HG03378 (cell line): ENCODE results near the gene NPM3.

ENCODE experiments used
- ATAC-seq: cut with Tn5 transposase; IDR thresholded peaks from one replicate; pipeline ENCODE4 v1.9.1; 2021; ENCODE audit warnings: mild to moderate bottlenecking, moderate library complexity; ENCODE audit not compliant: unreplicated experiment

Gene NPM3

DNA sequence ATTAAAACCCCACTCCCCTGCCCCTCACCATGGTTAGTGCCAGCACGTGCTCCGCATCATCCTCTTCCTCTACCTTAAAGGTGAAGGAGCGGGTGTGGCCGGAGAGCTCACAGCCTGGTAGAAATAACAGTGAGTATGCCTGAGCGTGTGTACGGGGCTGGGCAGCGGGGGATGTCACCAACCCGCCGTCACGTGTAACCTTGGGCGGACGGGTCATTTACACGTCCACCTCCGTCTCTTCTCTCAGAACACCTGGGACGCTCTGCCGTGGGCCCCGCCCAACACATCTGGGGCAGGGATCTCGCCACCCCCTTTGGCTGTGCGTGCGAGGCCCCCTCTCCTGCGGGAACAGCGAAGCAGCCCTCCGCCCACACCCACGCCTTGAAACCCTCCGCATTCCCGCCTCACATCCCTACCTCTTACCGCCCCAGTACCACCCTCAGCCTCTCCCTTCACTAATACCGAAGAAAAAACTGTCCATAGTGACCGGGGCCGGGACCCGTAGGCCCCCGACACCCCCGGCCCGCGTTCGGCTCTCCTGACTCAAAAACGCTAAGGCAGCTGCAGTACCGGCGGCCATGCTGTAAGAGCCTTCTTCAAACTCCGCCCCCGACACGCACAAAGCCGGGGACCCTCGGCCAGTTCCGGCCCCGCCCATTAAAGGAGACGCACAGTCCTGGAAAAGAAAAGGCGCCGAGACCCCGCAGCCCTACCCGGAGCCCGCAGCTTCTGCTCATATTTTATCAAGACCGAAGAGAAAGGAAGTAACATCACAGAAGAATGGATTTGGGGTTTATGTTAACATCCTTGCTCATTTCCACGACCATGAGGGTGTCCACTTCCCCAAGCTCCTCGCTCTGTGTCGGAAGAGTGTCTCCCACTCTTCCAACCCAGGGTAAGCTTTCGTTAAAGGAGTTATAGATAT lies at the start of gene NPM3:
Gene NPM3 (minus strand): TSS at position 636 of the 925 bp plus-strand sequence. CDS start 56 bp downstream, at position 580.
- ATAC-seq = no peak

GRCh38 chr10:101832325-101832771 lies 49.1 kb upstream of the NPM3 start:
- no peak for ATAC-seq

DNA sequence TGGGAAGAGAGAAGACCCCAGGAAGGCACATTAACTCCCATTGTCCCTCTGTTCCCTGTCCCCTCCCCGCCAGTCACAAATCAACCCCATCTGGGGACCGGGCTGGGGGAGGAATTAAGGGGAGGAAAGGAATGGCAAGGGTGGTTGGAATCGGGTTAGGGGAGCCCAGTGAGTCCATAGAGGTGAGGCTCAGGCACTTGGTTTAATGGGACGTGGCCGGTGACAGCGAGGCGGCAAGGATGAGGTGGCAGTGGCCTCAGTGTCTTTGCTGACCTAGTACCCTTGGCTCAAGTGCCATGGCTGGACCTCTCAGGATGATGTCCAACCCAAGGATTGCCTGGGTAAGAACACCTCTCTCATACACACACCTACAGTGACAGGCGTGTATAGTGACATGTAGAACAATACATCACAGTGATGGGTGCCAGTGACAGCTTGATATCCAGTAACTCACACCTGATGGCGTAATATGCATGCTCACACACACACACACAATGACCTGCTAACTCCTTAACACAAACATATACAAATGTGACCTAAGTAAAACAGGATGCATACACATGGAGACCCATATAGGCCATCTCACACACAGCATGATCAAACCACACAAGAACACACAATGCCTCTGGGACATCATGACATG lies 48.0 kb upstream of the NPM3 start:
- ATAC-seq = no peak

DNA sequence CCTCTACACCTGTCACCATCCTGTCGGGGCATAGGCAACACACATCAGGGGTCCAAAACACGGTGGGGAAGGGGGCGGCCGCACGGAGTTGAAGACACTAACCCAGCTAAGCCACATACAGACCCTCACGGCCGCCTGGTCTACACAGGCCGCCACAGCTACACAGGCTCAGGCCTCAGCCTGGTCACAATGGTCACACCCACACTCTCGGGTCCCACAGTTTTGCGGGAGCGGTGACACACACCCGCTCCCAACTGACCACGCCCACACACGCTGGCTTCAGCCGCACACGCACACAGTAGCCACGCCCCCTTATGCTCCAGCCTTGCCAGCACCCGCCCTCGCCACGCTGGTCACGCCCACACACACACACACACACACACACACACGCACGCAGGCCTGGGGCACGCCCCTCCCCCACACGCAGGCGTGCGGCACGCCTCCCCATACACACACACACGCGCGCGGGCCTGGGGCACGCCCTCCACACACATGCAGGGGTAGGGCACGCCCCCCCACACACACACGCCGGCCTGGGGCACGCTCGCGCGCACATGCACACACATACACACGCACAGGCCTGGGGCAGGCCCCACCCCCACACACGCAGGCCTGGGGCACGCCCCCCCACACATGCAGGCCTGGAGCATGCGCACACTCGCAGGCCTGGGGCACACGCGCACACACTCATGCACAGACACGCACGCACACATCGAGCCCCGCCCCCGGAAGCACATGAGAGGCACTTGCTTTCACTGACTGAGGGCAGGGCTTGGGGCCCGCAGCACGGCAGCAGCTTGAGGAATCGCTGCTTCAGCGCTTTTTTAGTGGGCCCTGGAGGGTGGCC lies 47.3 kb upstream of the NPM3 start:
- ATAC-seq = peak; percentile 48

GRCh38 chr10:101829561-101830315 lies 46.5 kb upstream of the NPM3 start:
- ATAC-seq = peak; percentile 4

- ATAC-seq = no peak
Measured at GRCh38 chr10:101828766-101829551, 45.7 kb upstream of the NPM3 start.

- no peak for ATAC-seq
Measured at GRCh38 chr10:101827919-101828600, 44.8 kb upstream of the NPM3 start.

- ATAC-seq = no peak
Measured at GRCh38 chr10:101826852-101827434, 43.7 kb upstream of the NPM3 start.

DNA sequence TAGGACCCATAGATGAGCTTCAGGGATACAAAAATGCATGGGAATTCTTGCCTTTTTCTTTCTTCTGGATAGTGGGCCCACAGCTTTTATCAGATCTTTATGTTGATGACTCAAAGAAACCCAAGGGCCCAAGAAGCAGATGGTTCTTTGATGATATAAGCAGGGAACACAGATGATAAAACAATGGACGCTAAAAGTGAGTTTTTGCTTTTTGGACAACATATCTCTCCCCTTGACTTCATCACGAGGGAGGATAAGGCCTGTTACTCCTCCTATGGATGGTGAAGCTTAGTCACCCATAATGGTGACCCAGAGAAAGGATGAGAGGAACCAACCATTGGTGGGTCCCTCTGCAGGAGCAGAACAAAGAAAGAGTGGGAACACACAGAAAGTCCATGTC lies 41.5 kb upstream of the NPM3 start:
- ATAC-seq = no peak

DNA sequence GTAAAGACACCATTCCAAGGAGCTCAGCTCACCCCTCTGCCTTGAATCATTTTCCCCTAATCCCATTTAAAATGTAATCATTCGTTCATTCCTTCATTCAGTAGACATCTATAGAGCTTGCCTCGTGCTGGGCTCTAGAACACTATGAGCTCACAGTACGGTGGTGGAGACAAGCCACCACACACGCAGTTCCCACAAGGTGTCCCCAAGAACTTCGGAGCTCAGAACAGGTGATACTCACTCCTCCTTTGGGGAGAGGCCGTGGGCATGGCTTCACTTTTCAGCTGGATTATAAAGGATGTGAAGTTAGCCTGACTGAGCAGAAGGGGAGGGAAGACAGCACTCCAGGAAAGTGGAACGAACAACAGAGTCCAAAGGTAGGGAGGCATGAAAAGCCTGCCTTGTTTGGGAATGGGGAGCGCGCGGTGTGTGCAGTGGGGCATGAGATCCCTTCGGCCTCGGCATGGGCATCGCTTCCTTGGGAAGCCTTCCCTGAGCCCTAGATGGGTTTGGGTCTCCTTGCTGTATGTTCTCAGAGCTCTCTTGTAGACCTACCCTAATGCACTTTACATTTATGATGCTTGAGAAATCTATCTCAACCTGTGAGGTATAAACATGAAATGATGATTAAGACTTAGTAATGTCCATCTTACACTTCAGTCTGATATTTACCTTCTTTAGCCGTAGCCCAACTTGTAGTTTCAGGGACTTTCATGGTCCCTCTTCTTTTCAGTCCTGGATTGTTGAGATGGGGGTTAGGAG lies 35.8 kb upstream of the NPM3 start:
- ATAC-seq = peak; percentile 12

- ATAC-seq = peak; percentile 85
Measured at GRCh38 chr10:101818119-101818871, 35.0 kb upstream of the NPM3 start, which contains the start of gene OGA. OGA (minus strand) TSS chr10:101818444; CDS start chr10:101818022, 422 bp downstream.

DNA sequence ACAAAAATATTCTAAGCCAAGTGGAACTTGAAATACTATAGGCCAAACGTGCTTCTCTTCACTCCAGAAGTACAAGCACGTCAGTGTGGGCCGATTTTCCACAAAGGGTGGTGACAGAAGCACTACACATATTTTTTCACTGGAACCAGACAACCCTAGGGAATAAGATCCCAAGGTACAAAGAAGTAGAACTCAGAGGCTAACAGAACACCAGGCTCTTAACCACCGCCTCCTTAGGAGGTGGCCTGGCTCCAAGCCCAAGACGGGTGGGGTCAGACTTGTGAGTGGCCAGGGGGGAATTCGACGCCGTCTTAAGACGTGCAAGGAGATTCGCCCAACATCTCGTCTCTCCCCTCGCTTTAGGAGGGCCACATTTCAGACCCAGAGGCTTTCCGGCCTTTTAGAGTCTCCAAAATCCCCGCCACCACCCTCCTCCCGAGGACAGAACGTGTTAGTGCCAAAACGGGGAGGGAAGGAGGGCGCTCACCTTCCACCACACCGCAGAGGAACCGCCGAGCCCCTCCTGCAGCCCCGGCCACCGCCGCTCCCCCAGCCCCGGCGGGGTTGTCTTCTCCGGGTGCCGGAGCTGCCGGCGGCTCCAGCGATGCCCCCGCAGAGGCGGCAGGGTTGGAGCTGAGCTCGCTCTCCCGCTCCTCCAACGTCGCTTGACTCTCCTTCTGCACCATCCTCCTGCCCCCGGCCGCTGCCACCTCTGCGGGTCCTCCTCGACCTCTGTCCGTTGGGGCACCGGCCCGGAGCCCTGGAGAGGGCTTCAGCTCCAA lies 34.3 kb upstream of the NPM3 start:
- no peak for ATAC-seq

GRCh38 chr10:101816913-101817336 lies 33.7 kb upstream of the NPM3 start:
- ATAC-seq = no peak

GRCh38 chr10:101816376-101816775 lies 33.1 kb upstream of the NPM3 start:
- no peak for ATAC-seq

DNA sequence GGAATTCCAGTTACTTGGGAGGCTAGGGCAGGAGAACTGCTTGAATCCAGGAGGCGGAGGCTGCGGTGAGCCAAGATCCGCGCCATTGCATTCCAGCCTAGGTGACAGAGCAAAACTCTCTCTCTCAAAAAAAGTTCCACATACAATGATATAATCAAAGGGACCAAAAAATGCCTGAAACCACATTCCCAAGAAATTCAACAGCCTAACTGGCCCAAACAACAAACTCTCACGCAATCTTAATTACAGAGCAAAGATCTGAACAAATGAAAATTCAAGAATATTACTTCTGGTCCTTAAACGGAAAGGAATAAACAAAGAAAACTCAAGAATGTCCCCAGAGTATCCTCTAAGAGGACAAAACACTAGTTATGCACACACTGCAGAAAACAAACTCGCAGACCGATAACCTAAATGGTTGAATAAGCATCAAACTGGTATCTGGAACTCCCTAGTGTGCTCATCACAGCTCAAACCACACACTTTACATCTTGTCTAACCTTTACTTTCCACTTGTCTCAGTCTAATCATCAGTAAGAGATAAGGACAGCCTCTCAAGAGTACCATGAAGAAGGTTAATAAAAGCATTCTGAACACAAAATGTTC lies 31.3 kb upstream of the NPM3 start:
- peak; percentile 28 for ATAC-seq

- no peak for ATAC-seq
Measured at GRCh38 chr10:101812606-101813005, 29.4 kb upstream of the NPM3 start.
